GM18502 (cell line): ENCODE data around the gene KBTBD8.

Source experiments
- ATAC-seq: cut with Tn5 transposase; IDR thresholded peaks from one replicate; pipeline ENCODE4 v1.9.1; 2021; ENCODE audit warnings: mild to moderate bottlenecking; ENCODE audit not compliant: unreplicated experiment, poor library complexity

KBTBD8 gene

DNA sequence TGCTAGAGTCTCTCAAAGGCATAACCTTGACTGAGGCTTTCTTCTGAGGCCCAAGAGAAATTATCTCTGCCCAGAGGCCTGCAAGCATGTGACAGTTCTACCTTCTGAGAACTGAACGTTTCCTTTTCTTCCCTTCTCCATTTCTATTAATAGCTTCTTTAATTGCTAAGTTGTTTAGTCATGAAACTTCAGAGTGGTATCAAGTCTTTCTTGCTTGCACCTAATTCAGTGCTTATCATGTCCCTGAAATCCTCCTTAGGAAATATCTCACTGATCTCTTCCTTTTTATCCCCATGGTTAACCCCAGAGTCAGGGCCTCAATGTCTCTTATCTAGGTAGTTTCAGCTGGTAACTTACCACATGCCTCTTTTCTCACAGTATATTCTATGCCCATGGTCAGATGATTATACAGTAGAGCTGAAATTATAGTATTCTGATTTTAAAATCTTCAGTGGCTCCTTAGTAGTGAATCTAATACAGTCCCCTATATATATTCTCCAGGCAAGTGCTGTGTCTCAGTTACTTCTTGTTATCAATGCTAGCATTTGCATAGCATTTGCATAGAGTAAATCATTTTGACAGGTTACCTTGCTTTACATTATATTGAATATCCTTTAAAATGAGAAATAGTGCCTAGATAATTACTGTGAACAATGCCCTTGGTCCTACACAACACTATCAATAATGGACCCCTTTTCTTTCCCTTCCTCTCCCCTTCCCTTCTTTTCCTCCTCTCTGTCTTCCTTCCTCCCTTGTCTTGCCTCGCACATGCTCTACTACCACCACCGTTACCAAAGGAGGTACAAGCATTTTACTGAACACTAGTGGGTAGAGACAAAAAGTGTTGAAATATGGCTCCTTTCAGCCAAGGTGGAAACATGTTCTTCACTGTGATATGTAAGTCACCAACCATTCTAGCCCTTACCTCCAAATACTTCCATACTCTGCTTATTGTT lies 33.0 kb downstream of the KBTBD8 start:
- ATAC-seq = peak; percentile 77

DNA sequence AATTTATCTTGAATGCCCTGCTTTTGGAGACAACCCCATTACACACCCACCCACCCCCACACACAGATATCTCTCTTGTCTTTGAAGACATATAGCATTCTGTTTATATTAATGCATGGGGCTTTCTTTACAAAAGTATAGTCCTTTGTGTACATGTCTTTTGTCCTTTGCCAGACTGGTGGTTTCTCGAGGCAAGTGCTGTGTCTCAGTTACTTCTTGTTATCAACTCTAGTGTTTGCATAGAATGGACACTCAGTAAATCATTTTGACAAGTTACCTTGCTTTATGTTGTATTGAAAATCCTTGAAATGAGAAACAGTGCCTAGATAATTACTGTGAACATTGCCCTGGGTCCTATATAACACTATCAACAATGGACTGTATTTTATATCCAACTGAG lies 33.9 kb downstream of the KBTBD8 start:
- no peak for ATAC-seq

- no peak for ATAC-seq
Observed at GRCh38 chr3:67033079-67033478, 35.0 kb downstream of the KBTBD8 start.

GRCh38 chr3:67034371-67034770 lies 36.3 kb downstream of the KBTBD8 start:
- no peak for ATAC-seq

GRCh38 chr3:67037615-67038014 lies 39.5 kb downstream of the KBTBD8 start:
- ATAC-seq = no peak

- ATAC-seq = no peak
Observed at GRCh38 chr3:67044295-67044694, 46.2 kb downstream of the KBTBD8 start.

GRCh38 chr3:67044955-67045354 lies 46.8 kb downstream of the KBTBD8 start:
- no peak for ATAC-seq

DNA sequence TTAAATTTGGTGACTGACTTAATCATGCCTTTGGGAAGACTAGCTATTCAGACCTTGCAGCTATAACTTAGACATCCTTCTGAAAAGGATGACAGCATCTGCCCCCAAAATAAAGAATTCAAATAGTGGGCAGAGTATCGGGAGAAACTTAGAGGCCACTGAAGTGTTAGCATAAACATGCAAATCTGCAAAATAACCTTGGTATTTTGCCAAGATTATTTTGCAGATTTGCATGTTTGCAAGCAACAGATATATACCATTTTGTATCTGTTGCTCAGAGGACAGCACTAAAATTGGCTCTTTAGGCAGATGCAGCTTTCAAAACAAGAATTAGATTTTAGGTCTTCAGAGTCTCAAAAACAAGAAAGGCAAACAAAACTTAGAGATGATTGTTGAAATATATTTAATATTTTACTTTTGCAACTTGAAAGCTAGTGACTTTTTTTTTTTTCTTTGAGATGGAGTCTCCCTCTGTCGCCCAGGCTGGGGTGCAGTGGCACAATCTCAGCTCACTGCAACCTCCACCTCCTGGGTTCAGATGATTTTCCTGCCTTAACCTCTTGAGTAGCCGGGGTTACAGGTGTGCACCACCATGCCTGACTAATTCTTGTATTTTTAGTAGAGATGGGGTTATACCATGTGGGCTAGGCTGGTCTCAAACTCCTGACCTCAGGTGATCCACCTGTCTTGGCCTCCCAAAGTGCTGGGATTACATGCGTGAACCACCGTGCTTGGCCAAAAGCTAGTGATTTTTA lies 47.8 kb downstream of the KBTBD8 start:
- no peak for ATAC-seq

DNA sequence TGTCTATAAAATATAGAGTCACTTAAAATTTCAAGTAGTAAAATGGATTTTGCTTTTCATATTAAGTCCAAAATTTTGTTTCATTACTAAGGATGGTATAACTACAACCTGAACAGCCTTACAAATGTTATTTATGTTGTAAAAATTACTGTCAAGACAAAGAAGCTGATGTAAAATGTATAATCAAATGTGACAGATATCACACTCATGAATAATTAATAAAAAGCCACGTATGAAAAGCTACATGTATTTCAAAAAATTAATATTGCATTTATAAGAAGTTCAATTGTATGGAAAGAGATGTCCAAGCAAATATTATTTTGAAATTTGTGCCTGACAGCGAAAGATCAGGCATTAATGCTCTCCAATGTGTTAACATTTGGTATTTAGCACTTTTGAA lies 48.9 kb downstream of the KBTBD8 start:
- no peak for ATAC-seq

DNA sequence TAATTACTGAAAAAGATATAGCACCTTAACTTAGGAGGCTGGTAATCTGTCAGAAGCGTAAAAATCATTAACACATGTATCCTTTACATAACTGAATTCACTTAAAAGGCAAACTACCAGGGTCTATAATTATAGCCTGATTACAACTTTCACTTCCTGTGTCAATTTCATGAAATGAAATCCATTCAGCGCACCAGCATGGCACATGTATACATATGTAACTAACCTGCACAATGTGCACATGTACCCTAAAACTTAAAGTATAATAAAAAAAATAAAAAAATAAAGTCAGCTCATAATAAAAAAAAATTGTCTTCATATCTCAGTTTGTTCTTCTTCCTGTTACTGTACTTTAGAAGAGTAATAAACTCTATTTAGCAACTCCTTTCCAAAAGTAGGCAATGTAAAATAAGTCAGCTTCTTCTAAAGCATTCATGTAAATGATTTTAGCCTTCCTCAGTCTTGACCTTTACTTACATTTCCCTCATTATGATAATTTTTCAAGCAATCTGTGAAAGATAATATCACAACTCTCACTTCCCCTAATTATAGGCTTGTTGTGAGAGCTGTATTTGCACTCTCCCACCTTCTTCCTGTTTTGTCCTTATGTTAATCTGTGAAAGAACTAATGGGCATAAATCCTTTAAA lies 50.1 kb downstream of the KBTBD8 start:
- ATAC-seq = peak; percentile 96

DNA sequence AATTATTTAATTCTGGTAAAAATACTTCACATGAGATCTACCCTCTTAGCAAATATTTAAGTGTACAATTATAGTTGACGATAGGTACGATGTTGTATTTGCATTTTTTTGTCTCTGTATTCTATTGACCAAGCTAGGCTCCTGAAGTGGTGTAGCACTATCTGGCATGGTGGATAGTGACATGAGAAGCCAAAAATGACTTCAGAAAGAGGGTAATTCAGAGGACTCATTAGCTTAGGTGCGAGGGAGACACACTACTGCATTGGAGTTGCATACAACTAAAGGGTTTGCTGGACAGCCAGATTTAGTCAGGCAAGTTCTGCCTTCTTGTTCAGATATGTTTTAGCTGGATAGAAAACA lies 50.6 kb downstream of the KBTBD8 start:
- peak; percentile 76 for ATAC-seq

GRCh38 chr3:67059443-67059842 lies 61.3 kb downstream of the KBTBD8 start:
- ATAC-seq = no peak
